Ishikawa (cell line): ENCODE data around the gene RPS6KA5.

Experiments
- CEBPB ChIP-seq: IDR thresholded peaks from 2 replicates; pipeline ENCODE4 v1.6.1; 2012
- CREB1 ChIP-seq: IDR thresholded peaks from 2 replicates; pipeline ENCODE4 v1.6.1; 2012; ENCODE audit warnings: low read depth
- EGR1 ChIP-seq: IDR thresholded peaks from 2 replicates; pipeline ENCODE4 v1.6.1; 2012
- EP300 ChIP-seq: IDR thresholded peaks from 2 replicates; pipeline ENCODE4 v1.6.1; 2012; ENCODE audit warnings: borderline replicate concordance
- FOXM1 ChIP-seq: IDR thresholded peaks from 2 replicates; pipeline ENCODE4 v1.6.1; 2012; ENCODE audit warnings: low read depth, borderline replicate concordance
- MAX ChIP-seq: IDR thresholded peaks from 2 replicates; pipeline ENCODE4 v1.6.1; 2012
- NFIC ChIP-seq: IDR thresholded peaks from 2 replicates; pipeline ENCODE4 v1.6.1; 2012
- RAD21 ChIP-seq: IDR thresholded peaks from 2 replicates; pipeline ENCODE4 v1.6.1; 2012; ENCODE audit warnings: low read depth
- REST ChIP-seq: IDR thresholded peaks from 2 replicates; pipeline ENCODE4 v1.6.1; 2012; ENCODE audit warnings: low read depth, mild to moderate bottlenecking
- TAF1 ChIP-seq: IDR thresholded peaks from 2 replicates; pipeline ENCODE4 v1.6.1; 2012; ENCODE audit warnings: low read depth, mild to moderate bottlenecking
- TCF12 ChIP-seq: IDR thresholded peaks from 2 replicates; pipeline ENCODE4 v1.6.1; 2012; ENCODE audit warnings: low read depth
- TEAD4 ChIP-seq: IDR thresholded peaks from 2 replicates; pipeline ENCODE4 v1.6.1; 2012
- USF1 ChIP-seq: IDR thresholded peaks from 2 replicates; pipeline ENCODE4 v1.6.1; 2012
- YY1 ChIP-seq: IDR thresholded peaks from 2 replicates; pipeline ENCODE4 v1.6.1; 2012; ENCODE audit warnings: low read depth
- ZBTB7A ChIP-seq: IDR thresholded peaks from 2 replicates; pipeline ENCODE4 v1.6.1; 2012; ENCODE audit warnings: low read depth

RPS6KA5 gene

DNA sequence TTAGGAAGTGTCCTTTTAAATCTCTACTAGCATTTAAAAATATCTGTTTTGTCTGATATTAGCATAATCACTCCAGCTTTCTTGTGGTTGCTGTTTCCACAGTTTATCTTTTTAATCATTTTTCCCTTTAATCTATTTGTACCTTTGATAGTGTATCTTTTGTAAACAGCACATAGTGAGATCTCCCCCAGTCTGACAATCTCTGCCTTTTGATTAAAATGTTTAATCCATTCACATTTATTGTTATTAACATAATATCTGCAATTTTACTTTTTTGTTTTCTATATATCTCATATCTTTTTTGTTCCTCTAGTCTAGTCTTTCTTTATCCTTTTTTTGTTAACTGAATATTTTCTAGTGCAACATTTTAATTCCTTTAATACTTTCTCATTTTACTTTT, 104.2 kb downstream of the RPS6KA5 start:
- TF ChIP-seq YY1 (no peak), CREB1 (no peak), REST (no peak), RAD21 (no peak), EP300 (no peak), ZBTB7A (no peak), FOXM1 (no peak), TAF1 (no peak), MAX (no peak), EGR1 (no peak), TEAD4 (no peak), NFIC (no peak), TCF12 (no peak), CEBPB (no peak), USF1 (no peak)

DNA sequence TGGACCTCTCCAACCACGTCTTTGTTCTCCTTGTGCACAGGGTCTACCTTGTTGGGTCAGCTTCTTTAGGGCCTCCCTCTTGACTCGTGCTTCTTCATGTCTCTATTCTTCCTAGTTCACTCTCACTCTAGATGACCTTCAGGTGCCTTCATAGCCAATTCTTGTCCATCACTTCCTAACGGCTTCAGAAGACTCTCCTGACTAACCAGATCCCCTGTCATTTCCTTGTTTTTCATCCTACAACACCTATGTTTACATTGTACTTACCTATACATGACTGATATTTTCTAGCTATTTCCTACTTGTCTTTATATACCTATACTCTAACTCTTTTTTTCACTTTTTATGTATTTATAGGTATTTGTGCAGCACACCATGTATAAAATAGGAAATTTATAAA, 117.1 kb downstream of the RPS6KA5 start:
- TF ChIP-seq FOXM1 (no peak), TEAD4 (no peak), USF1 (no peak), TCF12 (no peak), EP300 (no peak), NFIC (no peak), CEBPB (no peak), REST (no peak), TAF1 (no peak), YY1 (no peak), EGR1 (no peak), RAD21 (no peak), ZBTB7A (no peak), MAX (no peak), CREB1 (no peak)

DNA sequence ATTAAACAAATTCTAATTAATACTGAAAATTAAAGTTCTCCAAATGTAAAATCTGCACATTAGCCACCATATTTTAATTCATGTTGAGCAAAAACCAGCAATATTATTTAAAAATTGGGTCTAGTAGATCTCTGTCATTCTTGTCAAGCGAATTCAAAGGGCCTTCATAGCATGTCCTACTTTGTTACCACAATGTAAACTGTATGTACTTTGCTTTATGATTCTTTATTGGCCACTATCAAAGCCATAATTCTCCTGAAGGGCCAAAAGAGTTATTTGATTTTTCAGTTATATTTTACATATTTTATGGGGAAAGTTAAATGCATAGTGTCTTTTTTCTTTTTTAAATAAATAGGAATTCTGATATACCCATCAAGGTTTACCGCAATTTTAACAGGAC, 117.9 kb downstream of the RPS6KA5 start:
- TF ChIP-seq TEAD4 = no peak
- TF ChIP-seq EP300 = no peak
- no peak for TF ChIP-seq CEBPB
- no peak for TF ChIP-seq USF1
- no peak for TF ChIP-seq ZBTB7A
- TF ChIP-seq TAF1 = no peak
- no peak for TF ChIP-seq FOXM1
- no peak for TF ChIP-seq CREB1
- no peak for TF ChIP-seq TCF12
- TF ChIP-seq YY1 = no peak

GRCh38 chr14:90941706-90942105, 118.7 kb downstream of the RPS6KA5 start:
- TF ChIP-seq EP300 = no peak
- no peak for TF ChIP-seq ZBTB7A
- no peak for TF ChIP-seq TEAD4
- no peak for TF ChIP-seq RAD21
- no peak for TF ChIP-seq EGR1
- TF ChIP-seq REST = no peak
- no peak for TF ChIP-seq TAF1
- no peak for TF ChIP-seq FOXM1
- no peak for TF ChIP-seq USF1
- TF ChIP-seq NFIC = no peak
- TF ChIP-seq YY1 = no peak
- no peak for TF ChIP-seq MAX
- TF ChIP-seq TCF12 = no peak
- no peak for TF ChIP-seq CEBPB
